Vagina (tissue), 2 donors: ENCODE results near the gene FOXO6. TPM values are rescaled to one million over a fixed set of nuclear protein-coding genes. Genes with fewer than 3 reads are reported as not detected.

ENCODE experiments used
- DNase-seq, 2 donors: peaks; one replicate each; pipeline ENCODE4 v3.0.0-alpha.2; 2017; ENCODE audit errors: extremely low spot score in 2 of 2
- H3K27ac ChIP-seq: fragments of 200-600 bp; sonication (generic); one replicate; pipeline ENCODE4 v1.5.1; 2019
- H3K27me3 ChIP-seq: fragments of 200-600 bp; sonication (generic); one replicate; pipeline ENCODE4 v1.5.1; 2019
- H3K36me3 ChIP-seq, 2 donors: fragments of 200-600 bp; sonication (generic); one replicate each; pipeline ENCODE4 v1.5.1; 2017 to 2019
- H3K4me1 ChIP-seq: fragments of 200-600 bp; sonication (generic); one replicate; pipeline ENCODE4 v1.5.1; 2019
- H3K4me3 ChIP-seq, 2 donors: fragments of 200-600 bp; sonication (generic); 1 replicate in 1 of 2; 2 replicates in 1 of 2; pipeline ENCODE4 v1.5.1; 2016 to 2019
- H3K9me3 ChIP-seq: fragments of 200-600 bp; sonication (generic); one replicate; pipeline ENCODE4 v1.5.1; 2019
- CTCF ChIP-seq, 3 experiments: fragments of 450-650 bp in 2 of 3; fragments of 200-600 bp in 1 of 3; sonication (generic) in 1 of 3; IDR thresholded peaks; one replicate each; pipeline ENCODE4 v1.5.1; 2017 to 2019; ENCODE audit warnings: antibody characterized with exemption in 3 of 3, mild to moderate bottlenecking in 2 of 3, moderate library complexity in 2 of 3
- POLR2A ChIP-seq, 2 donors: fragments of 450-650 bp; IDR thresholded peaks; one replicate each; pipeline ENCODE4 v1.6.1; 2017; ENCODE audit warnings: antibody characterized with exemption in 2 of 2, mild to moderate bottlenecking in 2 of 2, moderate library complexity in 2 of 2
- POLR2AphosphoS5 ChIP-seq, 2 donors: sonication (generic); formaldehyde crosslinking; IDR thresholded peaks; one replicate each; pipeline ENCODE4 v1.9.0; 2017; ENCODE audit warnings: antibody characterized with exemption in 2 of 2, mild to moderate bottlenecking in 2 of 2, low read depth in 1 of 2; ENCODE audit not compliant: insufficient read depth in 1 of 2
- intact Hi-C: fragments of 100-400 bp; cut with DNase I; formaldehyde crosslinking; loops from one replicate; pipeline ENCODE4 v1.15.1; 2023
- total RNA-seq: library from RNA; depleted of rRNA; stranded (reverse); fragments of >200 nt; gene quantifications from one replicate; pipeline ENCODE4 v1.2.3, GENCODE V29; 2016

FOXO6 gene
- total RNA-seq, 1 donor from 2014 or later, result 1.7 TPM

GRCh38 chr1:41413748-41414281 lies 52.6 kb downstream of the FOXO6 start:
- Histone ChIP-seq H3K27me3 (no peaks in the 10 kb centered on the region), H3K36me3 (no peaks in the 10 kb centered on the region), H3K9me3 (no peaks in the 10 kb centered on the region), H3K4me3 (no peak overlapping the region), H3K4me1 (peaks cover 16% of the 10 kb centered on the region), H3K27ac (no peak overlapping the region)
- no peak for TF ChIP-seq POLR2A (IDR thresholded peaks at IDR 0.05)
- no peak for TF ChIP-seq POLR2AphosphoS5 (IDR thresholded peaks at IDR 0.05; ENCODE audit: insufficient read depth in 1 of 2, low read depth in 1 of 2)
- TF ChIP-seq CTCF (IDR thresholded peaks at IDR 0.05), result no peak
- intact Hi-C loops, result no loop called here
- DNase-seq, result no peak

GRCh38 chr1:41414296-41414695 lies 53.1 kb downstream of the FOXO6 start:
- Histone ChIP-seq H3K27me3 (no peaks in the 10 kb centered on the region), H3K36me3 (no peaks in the 10 kb centered on the region), H3K4me3 (no peak overlapping the region), H3K4me1 (peaks cover 21% of the 10 kb centered on the region), H3K9me3 (no peaks in the 10 kb centered on the region), H3K27ac (no peak overlapping the region)
- intact Hi-C loops, result no loop called here
- no peak for DNase-seq
- TF ChIP-seq POLR2A (IDR thresholded peaks at IDR 0.05) (no peak), POLR2AphosphoS5 (IDR thresholded peaks at IDR 0.05; ENCODE audit: insufficient read depth in 1 of 2, low read depth in 1 of 2) (no peak), CTCF (IDR thresholded peaks at IDR 0.05) (no peak)

GRCh38 chr1:41414716-41415306 lies 53.6 kb downstream of the FOXO6 start:
- no peak for DNase-seq
- H3K36me3 ChIP-seq, result no peaks in the 10 kb centered on the region
- H3K4me1 ChIP-seq, result peaks cover 26% of the 10 kb centered on the region
- no peaks in the 10 kb centered on the region for H3K27me3 ChIP-seq
- H3K9me3 ChIP-seq, result no peaks in the 10 kb centered on the region
- TF ChIP-seq POLR2A (IDR thresholded peaks at IDR 0.05), result no peak
- TF ChIP-seq POLR2AphosphoS5 (IDR thresholded peaks at IDR 0.05; ENCODE audit: insufficient read depth in 1 of 2, low read depth in 1 of 2), result no peak
- TF ChIP-seq CTCF (IDR thresholded peaks at IDR 0.05), result no peak
- no peak overlapping the region for H3K27ac ChIP-seq
- no peak overlapping the region for H3K4me3 ChIP-seq
- intact Hi-C loops, result loop anchor here (5.0 kb wide), 1 partner anchor 133 kb away; no protein-coding TSS in a partner anchor

DNA sequence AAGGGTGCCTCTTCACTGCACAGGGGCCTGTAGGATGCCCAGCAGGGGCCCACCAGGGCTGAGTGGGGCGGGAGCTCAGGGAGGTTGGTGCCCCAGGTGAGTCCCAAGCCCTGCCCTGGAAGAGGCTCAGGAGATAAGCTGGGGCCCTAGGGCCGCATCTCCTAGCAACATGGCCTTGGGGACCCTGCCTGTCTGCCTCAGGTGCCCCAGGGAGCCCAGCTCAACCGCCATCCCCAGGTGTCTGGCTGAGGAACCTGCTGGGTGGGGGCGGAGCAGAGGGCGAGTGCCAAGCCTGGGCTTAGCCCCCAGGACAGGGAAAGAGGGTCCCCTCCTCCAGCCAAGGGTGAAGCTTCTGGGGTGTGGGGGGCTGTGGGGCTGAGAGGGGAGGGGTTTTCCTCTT lies 54.8 kb downstream of the FOXO6 start:
- intact Hi-C loops, result loop anchor here (5.0 kb wide), 1 partner anchor 134 kb away; no protein-coding TSS in a partner anchor
- DNase-seq, result no peak
- Histone ChIP-seq H3K27me3 (no peaks in the 10 kb centered on the region), H3K36me3 (no peaks in the 10 kb centered on the region), H3K4me3 (no peak overlapping the region), H3K4me1 (peaks cover 39% of the 10 kb centered on the region), H3K27ac (no peak overlapping the region), H3K9me3 (no peaks in the 10 kb centered on the region)
- TF ChIP-seq POLR2A (IDR thresholded peaks at IDR 0.05) (no peak), CTCF (IDR thresholded peaks at IDR 0.05) (no peak), POLR2AphosphoS5 (IDR thresholded peaks at IDR 0.05; ENCODE audit: insufficient read depth in 1 of 2, low read depth in 1 of 2) (no peak)
